ENCODE results near the gene NT5C3B. TPM values are rescaled to one million over a fixed set of nuclear protein-coding genes. Genes with fewer than 3 reads are reported as not detected.

Gene NT5C3B
- polyA plus RNA-seq, 1 donor (not counting 4 experiments of a cell fraction or from before 2014, with no cell fraction given): 109 TPM

DNA sequence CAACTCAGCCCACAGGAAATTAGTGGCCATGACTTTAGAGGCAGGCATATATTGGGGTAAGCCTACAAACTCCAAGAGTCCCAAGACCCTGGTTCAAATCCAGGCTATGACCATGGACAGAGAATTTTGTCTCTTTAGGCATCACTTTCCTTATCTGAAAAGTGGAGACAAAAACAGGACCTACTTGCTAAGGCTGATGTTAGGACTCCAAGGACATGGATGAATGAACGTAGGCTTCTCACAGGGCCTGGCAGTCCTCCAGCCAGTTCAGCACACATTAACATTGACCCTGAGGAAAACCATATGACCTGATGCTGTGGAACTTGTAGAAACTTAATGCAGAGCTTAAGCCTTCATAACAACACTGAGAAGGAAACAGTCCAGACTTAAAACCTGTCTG lies 21.8 kb downstream of the NT5C3B start:
- Histone ChIP-seq H3K9me1 (ENCODE audit: control insufficient read depth, extremely low read depth, insufficient read depth, low read length) (no peaks in the 10 kb centered on the region), H3K27ac (ENCODE audit: control insufficient read depth, insufficient read depth, low read length) (no peak overlapping the region), H2AFZ (ENCODE audit: control insufficient read depth, low read length) (no peak overlapping the region), H3K9me3 (ENCODE audit: control insufficient read depth, low read depth, low read length) (no peaks in the 10 kb centered on the region), H3K4me3 (ENCODE audit: control insufficient read depth in 2 of 3, extremely low read depth in 1 of 3, insufficient read depth in 2 of 3, low read depth in 1 of 3, low read length in 3 of 3) (no peak overlapping the region), H3K79me2 (ENCODE audit: control insufficient read depth, insufficient read depth, low read length) (no peaks in the 10 kb centered on the region), H3K4me2 (ENCODE audit: control insufficient read depth, extremely low read depth, insufficient read depth, low read depth, low read length) (no peak overlapping the region), H3K4me1 (ENCODE audit: control insufficient read depth, extremely low read depth, insufficient read depth, low read length) (peaks cover 8% of the 10 kb centered on the region), H3K36me3 (ENCODE audit: control insufficient read depth in 2 of 2, extremely low read depth in 1 of 2, insufficient read depth in 2 of 2, low read length in 2 of 2) (no peaks in the 10 kb centered on the region), H3K9ac (ENCODE audit: control insufficient read depth, extremely low read depth, insufficient read depth, low read length) (no peak overlapping the region), H3K27me3 (ENCODE audit: control insufficient read depth, extremely low read depth, insufficient read depth, low read length) (peaks cover 16% of the 10 kb centered on the region), H4K20me1 (ENCODE audit: control insufficient read depth, extremely low read depth, insufficient read depth, low read length) (no peaks in the 10 kb centered on the region)
- dilution Hi-C loops (cut with MboI; ENCODE audit: extremely low pct_ligation_motif_present, low sequenced_read_pairs): no loop called here
- no peak for TF ChIP-seq EZH2 (IDR thresholded peaks at IDR 0.05; ENCODE audit: low read length)
- TF ChIP-seq, protein P1, sequence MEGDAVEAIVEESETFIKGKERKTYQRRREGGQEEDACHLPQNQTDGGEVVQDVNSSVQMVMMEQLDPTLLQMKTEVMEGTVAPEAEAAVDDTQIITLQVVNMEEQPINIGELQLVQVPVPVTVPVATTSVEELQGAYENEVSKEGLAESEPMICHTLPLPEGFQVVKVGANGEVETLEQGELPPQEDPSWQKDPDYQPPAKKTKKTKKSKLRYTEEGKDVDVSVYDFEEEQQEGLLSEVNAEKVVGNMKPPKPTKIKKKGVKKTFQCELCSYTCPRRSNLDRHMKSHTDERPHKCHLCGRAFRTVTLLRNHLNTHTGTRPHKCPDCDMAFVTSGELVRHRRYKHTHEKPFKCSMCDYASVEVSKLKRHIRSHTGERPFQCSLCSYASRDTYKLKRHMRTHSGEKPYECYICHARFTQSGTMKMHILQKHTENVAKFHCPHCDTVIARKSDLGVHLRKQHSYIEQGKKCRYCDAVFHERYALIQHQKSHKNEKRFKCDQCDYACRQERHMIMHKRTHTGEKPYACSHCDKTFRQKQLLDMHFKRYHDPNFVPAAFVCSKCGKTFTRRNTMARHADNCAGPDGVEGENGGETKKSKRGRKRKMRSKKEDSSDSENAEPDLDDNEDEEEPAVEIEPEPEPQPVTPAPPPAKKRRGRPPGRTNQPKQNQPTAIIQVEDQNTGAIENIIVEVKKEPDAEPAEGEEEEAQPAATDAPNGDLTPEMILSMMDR (optimal IDR thresholded peaks at IDR 0.05 in 1 of 3, IDR thresholded peaks at IDR 0.05 in 1 of 3, conservative IDR thresholded peaks at IDR 0.05 in 1 of 3; ENCODE audit: extremely low read depth in 1 of 3, insufficient read depth in 2 of 3, low read length in 3 of 3): no peak
- no peak for FAIRE-seq
- DNase-seq (ENCODE audit: low read depth, low spot score): no peak

DNA sequence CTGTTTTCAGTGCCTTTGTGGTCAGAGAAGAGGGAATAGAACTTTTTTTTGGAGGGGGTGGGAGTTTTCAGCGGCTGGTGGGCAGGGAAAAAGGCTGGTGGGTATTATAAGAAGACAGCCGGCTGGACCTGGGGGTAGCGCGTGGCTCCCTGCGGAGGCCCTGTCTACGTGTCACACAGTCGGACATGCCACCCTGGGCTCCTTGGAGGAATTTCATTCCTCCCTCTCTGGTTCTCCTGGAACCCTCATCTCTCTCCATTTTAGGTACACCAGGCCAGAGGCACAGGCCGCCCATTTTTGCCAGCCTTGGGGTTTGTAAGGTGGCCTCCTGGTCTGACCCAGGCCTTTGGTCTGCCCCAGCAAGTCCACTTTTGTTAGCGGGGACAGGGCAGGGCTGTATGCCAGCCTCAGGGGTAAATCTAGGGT lies 22.3 kb downstream of the NT5C3B start:
- H3K9me3 ChIP-seq (ENCODE audit: control insufficient read depth, low read depth, low read length): no peaks in the 10 kb centered on the region
- no peak overlapping the region for H3K9ac ChIP-seq (ENCODE audit: control insufficient read depth, extremely low read depth, insufficient read depth, low read length)
- peaks cover 16% of the 10 kb centered on the region for H3K27me3 ChIP-seq (ENCODE audit: control insufficient read depth, extremely low read depth, insufficient read depth, low read length)
- H3K27ac ChIP-seq (ENCODE audit: control insufficient read depth, insufficient read depth, low read length): no peak overlapping the region
- no peaks in the 10 kb centered on the region for H3K9me1 ChIP-seq (ENCODE audit: control insufficient read depth, extremely low read depth, insufficient read depth, low read length)
- DNase-seq (ENCODE audit: low read depth, low spot score): no peak
- H4K20me1 ChIP-seq (ENCODE audit: control insufficient read depth, extremely low read depth, insufficient read depth, low read length): no peaks in the 10 kb centered on the region
- peaks cover 8% of the 10 kb centered on the region for H3K4me1 ChIP-seq (ENCODE audit: control insufficient read depth, extremely low read depth, insufficient read depth, low read length)
- TF ChIP-seq EZH2 (IDR thresholded peaks at IDR 0.05; ENCODE audit: low read length): no peak
- TF ChIP-seq, protein P1 (optimal IDR thresholded peaks at IDR 0.05 in 1 of 3, IDR thresholded peaks at IDR 0.05 in 1 of 3, conservative IDR thresholded peaks at IDR 0.05 in 1 of 3; ENCODE audit: extremely low read depth in 1 of 3, insufficient read depth in 2 of 3, low read length in 3 of 3): no peak
- H3K36me3 ChIP-seq (ENCODE audit: control insufficient read depth in 2 of 2, extremely low read depth in 1 of 2, insufficient read depth in 2 of 2, low read length in 2 of 2): no peaks in the 10 kb centered on the region
- no peak overlapping the region for H2AFZ ChIP-seq (ENCODE audit: control insufficient read depth, low read length)
- FAIRE-seq: no peak
- dilution Hi-C loops (cut with MboI; ENCODE audit: extremely low pct_ligation_motif_present, low sequenced_read_pairs): no loop called here
- H3K4me3 ChIP-seq (ENCODE audit: control insufficient read depth in 2 of 3, extremely low read depth in 1 of 3, insufficient read depth in 2 of 3, low read depth in 1 of 3, low read length in 3 of 3): no peak overlapping the region
- H3K79me2 ChIP-seq (ENCODE audit: control insufficient read depth, insufficient read depth, low read length): no peaks in the 10 kb centered on the region
- no peak overlapping the region for H3K4me2 ChIP-seq (ENCODE audit: control insufficient read depth, extremely low read depth, insufficient read depth, low read depth, low read length)
